Sigmoid colon (tissue), 4 donors: ENCODE results near the gene RASL10A.

Source experiments
- EP300 ChIP-seq, 4 donors: sonication (generic); formaldehyde crosslinking; IDR thresholded peaks; one replicate each; pipeline ENCODE4 v1.6.1; 2017; ENCODE audit warnings: antibody characterized with exemption in 4 of 4
- POLR2A ChIP-seq, 2 donors: fragments of 450-650 bp; IDR thresholded peaks; one replicate each; pipeline ENCODE4 v1.6.1; 2016; ENCODE audit warnings: antibody characterized with exemption in 2 of 2, mild to moderate bottlenecking in 2 of 2, moderate library complexity in 2 of 2
- POLR2AphosphoS5 ChIP-seq, 4 donors: sonication (generic); formaldehyde crosslinking; IDR thresholded peaks; one replicate each; pipeline ENCODE4 v1.6.1; 2017; ENCODE audit warnings: antibody characterized with exemption in 4 of 4
- TF ChIP-seq, protein P1 (sequence below), 4 experiments: fragments of 450-650 bp in 3 of 4; fragments of 200-600 bp in 1 of 4; IDR thresholded peaks; one replicate each; pipeline ENCODE4 v1.5.1; 2016 to 2019; ENCODE audit warnings: antibody characterized with exemption in 4 of 4, mild to moderate bottlenecking in 3 of 4, moderate library complexity in 2 of 4

DNA sequence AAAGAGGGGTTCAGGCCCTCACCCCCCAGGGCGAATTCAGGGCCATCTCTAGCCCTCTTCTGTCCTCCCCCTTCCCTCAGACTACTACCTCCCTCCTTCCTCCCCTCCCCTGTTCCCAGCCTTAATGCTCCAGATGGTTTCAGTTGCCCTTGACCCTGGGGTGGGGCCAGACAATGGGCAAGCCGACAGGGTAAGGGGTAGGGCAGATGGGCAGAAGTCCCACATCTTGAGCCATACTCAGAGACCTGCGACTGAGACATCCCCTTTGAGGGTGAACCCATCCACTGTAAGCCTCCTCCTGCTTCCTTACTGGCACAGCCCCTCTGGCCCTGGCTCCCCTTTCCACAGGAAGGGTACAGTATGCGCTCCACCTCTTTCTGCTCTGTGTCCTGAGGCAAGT lies 49.6 kb downstream of the RASL10A start:
- TF ChIP-seq POLR2A (IDR thresholded peaks at IDR 0.05): no peak
- TF ChIP-seq, protein P1, sequence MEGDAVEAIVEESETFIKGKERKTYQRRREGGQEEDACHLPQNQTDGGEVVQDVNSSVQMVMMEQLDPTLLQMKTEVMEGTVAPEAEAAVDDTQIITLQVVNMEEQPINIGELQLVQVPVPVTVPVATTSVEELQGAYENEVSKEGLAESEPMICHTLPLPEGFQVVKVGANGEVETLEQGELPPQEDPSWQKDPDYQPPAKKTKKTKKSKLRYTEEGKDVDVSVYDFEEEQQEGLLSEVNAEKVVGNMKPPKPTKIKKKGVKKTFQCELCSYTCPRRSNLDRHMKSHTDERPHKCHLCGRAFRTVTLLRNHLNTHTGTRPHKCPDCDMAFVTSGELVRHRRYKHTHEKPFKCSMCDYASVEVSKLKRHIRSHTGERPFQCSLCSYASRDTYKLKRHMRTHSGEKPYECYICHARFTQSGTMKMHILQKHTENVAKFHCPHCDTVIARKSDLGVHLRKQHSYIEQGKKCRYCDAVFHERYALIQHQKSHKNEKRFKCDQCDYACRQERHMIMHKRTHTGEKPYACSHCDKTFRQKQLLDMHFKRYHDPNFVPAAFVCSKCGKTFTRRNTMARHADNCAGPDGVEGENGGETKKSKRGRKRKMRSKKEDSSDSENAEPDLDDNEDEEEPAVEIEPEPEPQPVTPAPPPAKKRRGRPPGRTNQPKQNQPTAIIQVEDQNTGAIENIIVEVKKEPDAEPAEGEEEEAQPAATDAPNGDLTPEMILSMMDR (IDR thresholded peaks at IDR 0.05): no peak
- no peak for TF ChIP-seq POLR2AphosphoS5 (IDR thresholded peaks at IDR 0.05)
- no peak for TF ChIP-seq EP300 (IDR thresholded peaks at IDR 0.05)
